Right lobe of liver (tissue), 4 donors: ENCODE data around the gene ADAMTS2.

Experiments
- CTCF ChIP-seq, 4 donors: fragments of 200-600 bp in 3 of 4; fragments of 450-650 bp in 1 of 4; IDR thresholded peaks; one replicate each; pipeline versions ENCODE4 v1.5.1 to v1.8.0; 2016 to 2022; ENCODE audit warnings: antibody characterized with exemption in 4 of 4, mild to moderate bottlenecking in 2 of 4
- POLR2A ChIP-seq: fragments of 450-650 bp; IDR thresholded peaks from one replicate; pipeline ENCODE4 v1.6.1; 2017; ENCODE audit warnings: antibody characterized with exemption, mild to moderate bottlenecking
- donor health status: DM: no; HTN: no; CAD: no.
- donor health status: DM: no; HTN: no; CAD: no.
- donor health status: DM: no; HTN: yes; CAD: no.

GRCh38 chr5:179307931-179308471 is 37.3 kb downstream of the ADAMTS2 start:
- no peak for TF ChIP-seq CTCF (IDR thresholded peaks at IDR 0.05)
- no peak for TF ChIP-seq POLR2A
